HFF-Myc (cell line): ENCODE measurements around the gene SORBS1.

Source experiments
- DNase-seq: peaks from one replicate; pipeline ENCODE4 v3.0.0-alpha.2; 2011; ENCODE audit warnings: low read depth; ENCODE audit errors: extremely low read depth
- H3K4me3 ChIP-seq: replicated peaks from 2 replicates; pipeline ENCODE4 v1.5.1; 2011; ENCODE audit warnings: low read depth, mild to moderate bottlenecking, control low read depth, low read length
- TF ChIP-seq, protein P1 (sequence below): IDR thresholded peaks from 2 replicates; pipeline ENCODE4 v1.5.1; 2012; ENCODE audit warnings: mild to moderate bottlenecking, low read depth, low read length, control low read depth; ENCODE audit errors: missing control alignments

The SORBS1 gene

DNA sequence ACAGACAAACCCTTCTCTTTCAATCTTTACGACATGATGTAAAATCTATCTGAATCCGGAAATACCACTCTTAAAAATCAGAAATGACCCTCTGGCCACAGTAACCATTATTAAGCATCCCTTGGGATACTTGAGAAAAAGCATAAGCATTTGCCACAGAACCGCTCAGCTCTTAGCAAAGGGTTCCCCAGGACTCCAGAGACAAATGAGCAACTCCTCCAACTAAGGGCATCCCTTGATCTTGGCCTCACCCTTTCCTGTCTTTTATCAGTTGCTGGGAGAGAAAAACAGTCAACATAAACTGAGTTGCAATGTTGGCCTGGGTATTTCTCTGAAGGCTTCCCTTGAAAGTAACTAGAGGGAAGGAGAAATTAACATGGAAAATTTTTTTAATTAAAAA is 273.9 kb downstream of the SORBS1 start:
- no peak for DNase-seq
- no peak overlapping the region for H3K4me3 ChIP-seq
- TF ChIP-seq, protein P1, sequence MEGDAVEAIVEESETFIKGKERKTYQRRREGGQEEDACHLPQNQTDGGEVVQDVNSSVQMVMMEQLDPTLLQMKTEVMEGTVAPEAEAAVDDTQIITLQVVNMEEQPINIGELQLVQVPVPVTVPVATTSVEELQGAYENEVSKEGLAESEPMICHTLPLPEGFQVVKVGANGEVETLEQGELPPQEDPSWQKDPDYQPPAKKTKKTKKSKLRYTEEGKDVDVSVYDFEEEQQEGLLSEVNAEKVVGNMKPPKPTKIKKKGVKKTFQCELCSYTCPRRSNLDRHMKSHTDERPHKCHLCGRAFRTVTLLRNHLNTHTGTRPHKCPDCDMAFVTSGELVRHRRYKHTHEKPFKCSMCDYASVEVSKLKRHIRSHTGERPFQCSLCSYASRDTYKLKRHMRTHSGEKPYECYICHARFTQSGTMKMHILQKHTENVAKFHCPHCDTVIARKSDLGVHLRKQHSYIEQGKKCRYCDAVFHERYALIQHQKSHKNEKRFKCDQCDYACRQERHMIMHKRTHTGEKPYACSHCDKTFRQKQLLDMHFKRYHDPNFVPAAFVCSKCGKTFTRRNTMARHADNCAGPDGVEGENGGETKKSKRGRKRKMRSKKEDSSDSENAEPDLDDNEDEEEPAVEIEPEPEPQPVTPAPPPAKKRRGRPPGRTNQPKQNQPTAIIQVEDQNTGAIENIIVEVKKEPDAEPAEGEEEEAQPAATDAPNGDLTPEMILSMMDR: no peak

DNA sequence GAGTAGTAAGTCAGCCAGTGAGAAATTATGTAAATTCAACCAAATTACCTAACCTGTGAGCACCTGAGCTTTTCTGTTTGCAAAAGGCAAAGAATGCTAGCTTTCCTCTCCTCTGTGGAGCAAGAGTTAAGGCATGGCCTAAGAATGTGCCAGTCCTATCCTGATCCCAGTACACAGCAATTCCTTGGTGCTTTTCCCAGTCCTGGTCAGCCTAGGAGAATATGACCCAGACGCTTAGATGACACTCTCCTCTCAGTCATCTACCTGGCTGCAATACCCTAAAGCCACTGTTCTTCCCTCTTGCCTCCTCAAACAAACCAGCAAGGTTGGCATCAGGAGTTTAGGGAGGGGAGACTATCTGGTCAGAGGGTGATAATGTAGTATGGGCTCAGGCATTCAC is 274.5 kb downstream of the SORBS1 start:
- TF ChIP-seq, protein P1: no peak
- no peak overlapping the region for H3K4me3 ChIP-seq
- no peak for DNase-seq

DNA sequence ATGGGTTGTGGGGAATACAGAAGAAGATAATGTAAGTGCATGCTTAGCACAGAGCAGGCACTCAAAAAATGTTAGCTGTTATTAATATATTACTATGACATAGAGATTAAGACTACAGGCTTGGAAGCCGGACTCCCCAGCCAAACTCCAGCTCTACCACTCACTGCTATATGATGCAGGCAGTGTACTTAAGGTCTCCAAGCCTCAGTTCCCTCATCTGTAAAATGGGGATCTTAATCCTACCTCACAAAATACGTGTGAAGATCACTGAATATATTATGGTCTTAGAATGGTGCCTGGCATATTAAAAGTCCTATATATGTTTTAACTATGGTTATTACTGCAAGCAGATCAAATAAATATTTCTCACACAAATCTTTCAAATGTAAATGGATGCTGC is 275.6 kb downstream of the SORBS1 start:
- TF ChIP-seq, protein P1: no peak
- H3K4me3 ChIP-seq: no peak overlapping the region

DNA sequence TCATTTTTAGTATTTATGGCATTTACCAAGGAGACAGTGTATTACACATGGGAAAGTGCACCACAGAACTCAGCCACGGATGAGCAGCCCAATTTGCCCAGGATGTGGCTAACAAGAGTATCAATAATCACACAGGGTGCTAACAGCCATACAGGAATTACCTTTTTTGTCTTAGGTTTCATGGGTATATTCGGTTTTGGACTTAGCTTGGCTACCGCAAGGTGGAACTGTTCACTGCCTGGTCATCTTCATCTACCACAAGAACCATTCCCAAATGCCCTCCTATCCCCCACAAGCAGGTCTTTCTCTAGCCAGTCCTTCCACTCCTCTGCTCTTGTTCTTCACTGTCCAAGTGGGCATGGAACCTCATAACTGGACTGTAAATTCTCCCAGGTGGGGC is 276.4 kb downstream of the SORBS1 start:
- no peak overlapping the region for H3K4me3 ChIP-seq
- no peak for DNase-seq
- TF ChIP-seq, protein P1: no peak

More for the DNA sequence above, 275.6 kb downstream of the SORBS1 start:
- no peak for DNase-seq

DNA sequence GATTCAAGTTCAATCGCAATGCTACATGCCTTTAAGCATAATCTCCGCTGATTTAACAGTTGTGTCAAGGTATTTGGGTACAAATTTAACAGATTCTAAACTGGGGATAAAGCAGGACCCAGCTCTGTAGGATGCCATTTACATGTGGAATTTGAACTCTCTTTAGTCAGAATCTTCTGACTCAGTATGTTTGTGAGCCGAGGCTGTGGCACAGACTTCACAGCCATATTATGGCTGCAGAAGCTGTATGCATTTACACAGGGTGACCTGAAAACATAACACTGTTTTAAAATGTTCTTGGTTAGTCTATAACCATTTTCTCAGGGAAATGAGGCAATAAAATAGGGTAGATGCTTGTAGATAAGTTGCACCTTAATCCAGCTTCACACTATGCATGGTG is 279.1 kb downstream of the SORBS1 start:
- TF ChIP-seq, protein P1: no peak
- H3K4me3 ChIP-seq: no peak overlapping the region
- DNase-seq: no peak

DNA sequence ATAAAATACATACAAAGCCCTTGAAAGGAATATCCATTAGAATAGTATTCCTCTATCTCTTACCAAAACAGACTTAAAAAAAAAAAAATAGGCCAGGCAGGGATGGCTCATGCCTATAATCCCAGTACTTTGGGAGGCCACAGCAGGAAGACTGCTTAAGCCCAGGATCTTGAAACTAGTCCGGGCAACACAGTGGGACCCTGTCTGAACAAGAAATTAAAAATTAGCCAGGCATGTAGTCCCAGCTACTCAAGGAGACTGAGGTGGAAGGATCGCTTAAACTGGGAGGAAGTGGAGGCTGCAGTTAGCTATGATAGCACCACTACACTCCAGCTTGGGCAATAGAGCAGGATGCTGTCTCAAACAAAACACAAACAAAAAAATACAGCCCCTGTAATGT is 280.0 kb downstream of the SORBS1 start:
- TF ChIP-seq, protein P1: no peak
- DNase-seq: no peak
- no peak overlapping the region for H3K4me3 ChIP-seq

DNA sequence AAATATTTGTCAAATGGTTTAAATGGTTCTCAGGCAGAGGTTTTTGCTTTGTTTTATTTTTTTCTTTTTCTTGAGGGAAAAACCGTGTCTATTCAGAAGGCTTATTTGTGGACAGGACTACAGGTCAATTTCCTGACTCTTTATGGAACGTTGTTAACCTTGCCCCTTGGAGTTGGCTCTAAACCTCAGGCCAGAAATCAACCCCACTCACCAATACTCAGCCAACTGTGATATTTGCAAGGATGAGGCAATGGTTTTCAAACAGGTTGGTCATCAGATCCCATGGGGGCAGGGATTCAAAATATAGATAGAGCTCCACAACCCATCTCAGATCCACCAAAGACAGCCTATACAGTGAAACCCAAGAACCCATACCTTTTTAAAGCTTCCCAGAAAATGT is 280.5 kb downstream of the SORBS1 start:
- no peak for DNase-seq
- no peak overlapping the region for H3K4me3 ChIP-seq
- TF ChIP-seq, protein P1: no peak
